Measurements from ENCODE around the gene PTCRA.
"Not testable (repeated sequence)": the region's sequence is repeated elsewhere in the genome, so short reads cannot be mapped to it uniquely, and the experiment has no call there.

PTCRA gene

DNA sequence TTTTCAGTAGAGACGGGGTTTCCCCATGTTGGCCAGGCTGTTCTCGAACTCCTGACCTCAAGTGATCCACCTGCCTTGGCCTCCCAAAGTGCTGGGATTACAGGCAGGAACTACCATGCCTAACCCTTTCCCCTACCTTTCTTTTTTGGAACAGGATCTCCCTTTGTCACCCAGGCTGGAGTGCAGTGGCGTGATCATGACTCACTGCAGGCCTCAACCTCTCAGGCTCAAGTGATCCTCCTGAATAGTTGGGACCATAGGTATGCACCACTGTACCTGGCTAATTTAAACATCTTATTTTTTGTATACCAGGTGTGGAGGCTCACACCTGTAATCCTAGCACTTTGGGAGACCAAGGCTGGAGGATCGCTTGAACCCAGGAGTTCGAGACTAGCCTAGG is 25.5 kb downstream of the PTCRA start:
- DNase-seq (ENCODE audit: low read depth, low spot score) = not testable (repeated sequence)

DNA sequence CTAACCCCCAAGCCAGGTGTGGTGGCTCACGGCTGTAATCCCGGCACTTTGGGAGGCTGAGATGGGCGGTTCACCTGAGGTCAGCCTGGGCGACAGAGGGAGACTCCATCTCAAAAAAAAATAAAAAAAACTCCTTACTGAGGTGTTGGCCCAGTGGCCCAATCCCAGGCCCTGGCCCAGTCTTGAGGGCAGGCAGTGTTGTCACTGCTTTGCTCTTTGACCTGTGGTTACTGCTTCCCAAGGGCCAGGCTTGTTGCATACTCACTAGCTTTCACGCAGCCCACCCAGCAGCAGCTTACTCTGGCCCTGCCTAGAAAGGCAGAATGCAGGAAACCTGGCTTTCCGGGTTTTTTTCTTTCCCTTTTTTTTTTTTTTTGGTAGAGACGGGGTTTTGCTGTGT is 26.6 kb downstream of the PTCRA start:
- no peak for DNase-seq (ENCODE audit: low read depth, low spot score)

DNA sequence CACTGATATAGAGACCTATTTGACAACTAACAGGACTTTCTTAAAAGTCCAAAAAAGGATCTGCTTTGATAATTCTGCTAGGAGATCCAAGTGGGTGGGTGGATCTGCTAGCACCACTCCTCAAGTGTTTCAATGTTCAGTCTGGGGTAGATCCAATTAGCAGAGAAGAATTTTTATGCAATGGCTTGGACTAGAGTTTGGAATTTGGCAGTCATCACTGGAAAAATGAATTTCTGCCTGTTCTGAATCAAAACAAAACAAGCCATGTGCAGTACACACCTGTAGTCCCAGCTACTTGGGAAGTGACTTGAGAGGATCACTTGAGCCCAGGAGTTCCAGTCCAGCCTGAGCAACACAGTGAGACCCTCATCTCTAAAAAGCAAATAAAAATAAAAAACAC is 32.1 kb downstream of the PTCRA start:
- no peak for DNase-seq (ENCODE audit: low read depth, low spot score)

DNA sequence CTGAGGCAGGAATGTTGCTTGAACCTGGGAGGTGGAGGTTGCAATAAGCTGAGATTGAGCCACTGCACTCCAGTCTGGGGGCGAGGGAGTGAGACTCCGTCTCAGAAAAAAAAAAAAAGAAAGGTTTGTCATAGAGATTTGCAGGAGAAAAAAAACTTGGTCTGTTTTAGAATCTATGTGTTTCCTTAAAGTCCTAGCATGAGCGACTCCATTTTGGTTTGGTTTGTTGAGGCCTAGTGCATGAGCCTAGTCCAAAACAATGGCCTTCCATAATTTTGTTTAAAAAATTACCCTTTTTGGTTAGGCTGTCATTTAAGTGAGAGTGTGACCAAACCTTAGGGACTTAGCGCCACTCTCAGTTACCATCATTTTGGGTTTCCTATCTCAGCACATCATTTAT is 36.5 kb downstream of the PTCRA start:
- DNase-seq (ENCODE audit: low read depth, low spot score) = no peak

DNA sequence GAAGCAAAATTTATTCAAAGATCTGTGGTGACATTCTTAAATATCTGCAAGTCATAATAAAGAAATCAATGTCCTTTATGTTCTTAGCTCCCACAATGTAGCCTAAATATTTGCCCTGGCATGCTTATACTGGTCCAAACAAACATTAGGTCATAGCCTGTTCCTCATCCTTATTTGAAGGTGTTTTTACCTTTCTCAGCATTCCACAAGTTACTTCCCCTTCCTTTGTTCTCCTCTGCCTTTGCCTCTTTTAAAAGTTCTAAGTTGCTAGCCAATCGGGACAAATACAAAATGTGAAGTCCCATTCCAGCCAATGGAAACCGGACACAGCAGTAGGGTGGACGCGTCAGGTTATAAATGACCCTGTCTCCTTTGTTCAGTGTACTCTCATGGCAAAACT is 38.6 kb downstream of the PTCRA start:
- DNase-seq (ENCODE audit: low read depth, low spot score) = not testable (repeated sequence)

DNA sequence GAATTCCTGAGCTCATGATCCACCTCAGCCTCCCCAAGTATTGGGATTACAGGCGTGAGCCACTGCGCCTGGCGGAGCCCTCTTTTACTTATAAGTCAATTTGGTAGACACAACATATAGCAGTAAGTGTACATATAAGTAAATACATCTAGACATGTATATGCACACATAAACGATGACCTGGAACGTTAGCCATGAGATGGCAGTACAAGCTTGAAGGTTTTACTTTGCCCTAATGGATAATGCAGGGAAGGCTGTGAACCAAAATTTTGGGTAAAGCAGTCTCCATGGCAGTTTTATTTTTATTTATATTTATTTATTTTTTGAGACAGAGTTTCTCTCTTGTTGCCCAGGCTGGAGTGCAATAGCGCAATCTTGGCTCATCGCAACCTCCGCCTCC is 42.3 kb downstream of the PTCRA start:
- DNase-seq (ENCODE audit: low read depth, low spot score) = no peak

DNA sequence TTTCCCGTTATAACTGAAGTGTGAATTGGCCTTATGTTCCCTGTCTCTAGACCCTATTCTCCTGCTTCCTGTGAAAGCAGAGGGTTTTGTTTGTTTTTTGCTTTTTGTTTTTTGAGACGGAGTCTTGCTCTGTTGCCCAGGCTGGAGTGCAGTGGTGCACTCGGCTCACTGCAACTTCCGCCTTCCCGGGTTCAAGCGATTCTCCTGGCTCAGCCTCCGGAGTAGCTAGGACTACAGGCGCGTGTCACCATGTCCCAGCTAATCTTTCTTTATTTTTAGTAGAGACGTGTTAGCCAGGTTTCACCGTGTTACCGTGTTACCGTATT is 44.0 kb downstream of the PTCRA start:
- DNase-seq (ENCODE audit: low read depth, low spot score) = no peak

DNA sequence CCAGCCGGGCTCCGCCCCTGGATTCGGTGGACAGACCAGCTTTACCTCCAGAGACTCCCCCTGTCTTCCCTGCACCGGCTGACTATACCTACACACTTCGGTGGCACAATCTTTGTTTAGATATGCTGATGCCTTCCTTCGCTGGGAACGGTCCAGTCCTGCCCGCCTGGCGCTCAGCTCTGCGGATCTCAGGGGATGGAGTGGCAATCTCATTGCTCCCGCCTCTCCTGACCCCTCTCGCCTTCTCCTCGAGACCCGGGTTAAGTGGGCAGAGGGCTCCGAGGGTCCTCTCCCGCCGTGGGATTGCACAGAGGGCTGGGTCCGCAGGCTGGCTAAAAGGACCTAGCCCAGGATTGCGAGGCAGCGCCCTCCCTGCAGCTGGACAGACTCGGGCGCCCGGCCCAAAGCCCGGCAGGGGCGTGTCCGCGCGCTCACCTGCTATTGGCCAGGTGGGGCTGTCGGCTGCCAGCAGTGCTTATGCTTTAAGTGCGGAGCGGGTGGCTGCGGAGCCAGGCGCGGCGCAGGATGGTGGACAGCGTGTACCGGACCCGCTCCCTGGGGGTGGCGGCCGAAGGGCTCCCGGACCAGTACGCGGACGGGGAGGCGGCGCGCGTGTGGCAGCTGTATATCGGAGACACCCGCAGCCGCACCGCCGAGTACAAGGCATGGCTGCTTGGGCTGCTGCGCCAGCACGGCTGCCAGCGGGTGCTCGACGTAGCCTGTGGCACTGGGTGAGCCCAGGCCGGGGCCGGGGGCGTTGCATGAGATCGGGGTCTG is 44.6 kb downstream of the PTCRA start, which contains the start of gene GNMT:
TSS of gene GNMT (plus strand) at position 512 of the 777 bp plus-strand sequence. CDS start at position 526, 14 bp downstream.
- DNase-seq (ENCODE audit: low read depth, low spot score) = peak; percentile 73

DNA sequence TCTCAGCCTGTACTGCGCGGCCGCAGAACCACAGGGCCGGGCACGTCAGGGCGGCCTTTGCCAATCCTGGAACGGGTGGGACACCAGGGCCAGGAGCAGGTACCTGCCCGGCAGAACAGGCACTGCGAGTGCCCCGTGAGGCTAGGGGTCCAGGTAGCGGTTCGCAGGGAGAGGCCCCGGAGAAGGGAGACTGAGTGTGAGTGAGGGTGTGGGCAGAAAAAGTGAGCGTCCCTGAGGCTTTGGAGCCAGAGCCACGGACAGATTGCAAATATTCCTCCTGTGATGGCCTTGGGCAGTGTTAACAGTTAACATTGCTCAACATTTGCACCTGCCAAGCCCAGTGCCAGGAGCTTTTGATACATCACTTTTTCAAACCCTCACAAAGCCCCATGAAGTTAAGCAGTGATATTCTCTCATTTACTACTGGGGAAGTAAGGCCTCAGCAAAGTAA is 45.2 kb downstream of the PTCRA start:
- no peak for DNase-seq (ENCODE audit: low read depth, low spot score)

DNA sequence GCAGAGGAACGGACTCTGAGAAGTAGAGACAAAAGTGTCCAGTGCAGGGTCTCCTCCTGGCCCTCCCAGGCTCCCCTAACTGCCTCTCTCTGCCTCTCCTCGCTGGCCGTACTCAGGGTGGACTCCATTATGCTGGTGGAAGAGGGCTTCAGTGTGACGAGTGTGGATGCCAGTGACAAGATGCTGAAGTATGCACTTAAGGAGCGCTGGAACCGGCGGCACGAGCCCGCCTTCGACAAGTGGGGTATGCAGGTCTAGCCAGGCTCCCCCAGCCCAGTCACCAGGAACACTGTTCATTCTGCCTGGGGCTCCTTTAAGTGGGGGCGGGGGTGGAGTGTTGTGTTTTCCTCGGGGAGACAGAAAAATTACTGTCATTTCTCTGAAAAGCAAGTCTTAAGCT is 46.2 kb downstream of the PTCRA start:
- no peak for DNase-seq (ENCODE audit: low read depth, low spot score)

DNA sequence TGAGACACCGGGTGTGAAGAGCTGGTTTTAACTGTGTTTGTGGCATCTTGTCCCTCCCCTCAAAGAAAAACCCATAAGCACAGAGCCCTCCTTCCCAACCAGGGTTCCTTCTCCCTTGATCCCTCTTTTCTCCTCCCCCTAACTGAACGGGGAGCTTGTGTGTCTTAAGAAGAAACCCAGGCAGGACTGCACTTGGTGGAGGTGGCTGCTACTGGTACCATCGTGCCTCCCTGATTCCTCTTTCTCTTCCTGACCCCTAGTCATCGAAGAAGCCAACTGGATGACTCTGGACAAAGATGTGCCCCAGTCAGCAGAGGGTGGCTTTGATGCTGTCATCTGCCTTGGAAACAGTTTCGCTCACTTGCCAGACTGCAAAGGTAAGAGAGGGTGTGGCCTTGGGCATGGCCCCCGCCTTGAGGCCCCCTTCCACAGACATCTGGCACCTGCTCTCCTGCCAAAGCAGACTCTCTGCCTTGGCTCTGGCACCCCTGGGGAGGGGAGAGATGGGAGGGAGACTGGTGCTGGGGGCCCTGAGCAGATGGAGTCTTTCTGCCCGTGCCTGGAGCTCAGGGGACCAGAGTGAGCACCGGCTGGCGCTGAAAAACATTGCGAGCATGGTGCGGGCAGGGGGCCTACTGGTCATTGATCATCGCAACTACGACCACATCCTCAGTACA is 46.8 kb downstream of the PTCRA start:
- DNase-seq (ENCODE audit: low read depth, low spot score) = no peak

DNA sequence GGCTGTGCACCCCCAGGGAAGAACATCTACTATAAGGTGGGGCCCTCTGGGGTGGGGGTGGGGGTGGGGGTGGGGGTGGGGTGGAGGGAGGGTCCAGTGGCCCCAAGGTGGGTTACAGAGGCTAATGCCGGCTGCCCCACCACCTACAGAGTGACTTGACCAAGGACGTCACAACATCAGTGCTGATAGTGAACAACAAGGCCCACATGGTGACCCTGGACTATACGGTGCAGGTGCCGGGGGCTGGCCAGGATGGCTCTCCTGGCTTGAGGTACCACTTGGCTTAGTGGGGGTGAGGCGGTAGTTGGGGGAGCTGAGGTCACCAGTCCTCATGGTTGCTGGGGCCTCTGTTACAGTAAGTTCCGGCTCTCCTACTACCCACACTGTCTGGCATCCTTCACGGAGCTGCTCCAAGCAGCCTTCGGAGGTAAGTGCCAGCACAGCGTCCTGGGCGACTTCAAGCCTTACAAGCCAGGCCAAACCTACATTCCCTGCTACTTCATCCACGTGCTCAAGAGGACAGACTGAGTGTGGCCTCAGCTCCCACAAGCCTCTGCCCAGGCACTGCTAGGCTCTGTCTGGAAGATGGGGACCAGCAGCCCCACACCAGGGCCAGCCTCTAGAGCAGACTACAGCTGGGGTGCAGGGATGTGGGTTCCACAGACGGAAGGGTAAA is 47.5 kb downstream of the PTCRA start:
- no peak for DNase-seq (ENCODE audit: low read depth, low spot score)

DNA sequence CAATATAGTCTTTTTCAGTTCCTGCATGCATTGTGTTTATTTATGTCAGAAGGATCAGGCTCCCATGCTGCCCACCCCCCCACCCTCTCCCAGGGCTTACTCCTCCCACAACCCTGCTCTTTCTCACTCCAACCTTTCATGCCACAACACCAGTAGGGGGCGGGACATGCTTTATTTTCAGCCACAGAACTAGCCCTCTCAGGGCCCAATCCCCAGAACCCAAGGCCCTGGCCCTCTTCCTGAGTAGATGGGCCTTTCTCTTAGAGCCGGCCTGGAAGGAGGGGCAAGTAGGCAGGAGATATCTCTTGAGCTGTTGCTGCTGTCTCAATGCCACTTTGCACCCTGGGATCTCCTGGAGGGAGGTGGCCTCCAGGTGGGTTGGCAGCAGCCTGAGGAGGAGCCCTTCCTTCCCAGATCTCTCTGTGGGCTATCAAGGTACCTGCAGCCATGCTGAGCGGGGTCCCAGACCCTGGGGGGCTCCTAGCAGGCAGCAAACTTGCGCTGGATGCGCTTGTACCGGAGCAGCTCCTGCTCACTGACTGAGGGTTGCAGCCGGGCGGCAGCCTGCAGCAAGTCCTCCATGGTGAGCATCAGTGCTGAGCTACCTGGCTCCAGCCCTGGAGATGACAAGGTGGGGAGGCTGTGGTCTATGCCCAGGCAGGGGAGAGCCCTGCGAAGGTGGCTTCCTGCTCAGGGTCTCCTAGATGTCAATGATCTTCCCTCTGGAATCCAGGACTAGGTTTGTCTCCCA is 48.2 kb downstream of the PTCRA start:
- peak; percentile 57 for DNase-seq (ENCODE audit: low read depth, low spot score)

DNA sequence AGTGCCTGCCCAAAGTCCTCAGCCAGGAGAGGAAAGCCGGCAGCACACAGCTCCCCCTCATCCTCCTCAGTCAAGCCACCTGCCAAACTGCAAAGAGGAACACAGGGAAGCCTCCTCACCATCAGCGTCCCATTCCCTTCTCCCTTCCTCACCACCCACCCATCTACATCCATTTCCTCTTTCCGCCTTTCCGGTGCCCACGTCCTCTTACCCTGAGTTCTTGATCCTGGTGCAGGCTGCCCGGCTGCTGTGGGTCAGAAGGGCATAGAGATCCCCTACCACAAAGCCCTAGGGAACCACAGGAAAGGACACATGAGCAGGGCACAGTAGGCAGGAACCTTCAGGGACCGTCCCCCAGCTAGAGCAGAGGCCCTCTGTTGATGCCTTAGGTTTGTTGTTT is 50.7 kb downstream of the PTCRA start:
- no peak for DNase-seq (ENCODE audit: low read depth, low spot score)

DNA sequence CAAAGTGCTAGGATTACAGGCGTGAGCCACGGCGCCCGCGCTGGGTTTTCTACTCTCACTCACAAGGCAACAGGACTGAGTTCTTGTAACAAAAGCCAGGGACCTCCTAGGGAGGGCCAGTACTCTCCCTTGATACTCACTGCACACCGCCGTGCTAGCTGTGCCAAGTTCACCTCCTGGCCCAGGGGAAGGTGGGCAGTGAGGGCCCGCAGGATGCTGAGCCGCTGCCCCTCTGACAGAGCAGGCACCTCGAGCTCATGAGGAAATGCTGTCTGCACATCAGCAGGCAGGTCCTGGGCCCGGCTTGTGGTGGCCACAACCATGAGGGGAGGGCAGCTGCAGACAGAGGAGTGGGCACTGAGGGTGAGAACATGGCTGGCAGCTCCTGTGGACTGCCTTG is 51.4 kb downstream of the PTCRA start:
- DNase-seq (ENCODE audit: low read depth, low spot score) = no peak

DNA sequence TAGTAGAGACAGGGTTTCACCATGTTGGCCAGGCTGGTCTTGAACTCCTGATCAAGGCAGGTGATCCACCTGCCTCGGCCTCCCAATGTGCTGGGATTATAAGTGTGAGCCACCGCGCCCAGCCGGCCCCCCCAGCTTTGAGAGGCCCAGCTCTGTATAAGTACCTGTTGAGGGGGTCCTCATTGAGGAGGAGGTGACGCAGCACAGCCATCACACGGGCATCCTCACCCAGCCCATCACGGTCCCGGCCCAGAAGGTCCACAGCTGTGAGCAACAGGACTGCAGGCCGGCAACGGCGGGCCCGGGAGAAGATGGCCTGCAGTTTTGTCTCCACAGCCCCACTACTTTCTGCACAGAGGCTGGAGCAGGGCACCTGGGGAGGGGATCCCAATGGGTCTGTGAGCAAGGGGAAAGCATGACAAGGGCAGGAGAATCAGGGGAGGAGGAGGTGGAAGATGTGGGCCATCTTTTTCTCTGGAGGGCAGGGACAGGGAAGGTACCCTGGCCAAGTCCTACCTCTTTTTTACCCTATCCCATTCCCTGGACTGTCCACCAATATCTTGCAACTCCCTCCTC is 52.4 kb downstream of the PTCRA start:
- no peak for DNase-seq (ENCODE audit: low read depth, low spot score)

DNA sequence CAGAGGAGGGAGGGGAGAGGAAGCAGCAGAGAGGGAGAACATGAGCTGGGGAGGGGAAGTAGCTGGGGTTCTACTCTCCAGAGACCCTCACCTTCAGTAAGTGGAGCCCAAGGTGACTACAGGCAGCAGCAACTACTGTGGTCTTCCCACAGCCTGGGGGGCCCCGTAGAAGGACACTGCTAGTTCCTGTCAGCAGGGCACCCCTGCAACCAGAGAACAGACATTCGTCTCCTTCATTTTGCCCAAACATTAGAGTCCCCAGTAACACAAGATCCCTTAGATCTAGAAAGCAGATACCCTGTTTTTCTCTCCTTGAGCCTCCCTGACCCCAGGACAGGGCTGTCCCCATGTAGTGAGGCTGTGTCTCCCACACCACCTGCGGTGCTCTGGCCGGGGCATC is 52.9 kb downstream of the PTCRA start:
- no peak for DNase-seq (ENCODE audit: low read depth, low spot score)

DNA sequence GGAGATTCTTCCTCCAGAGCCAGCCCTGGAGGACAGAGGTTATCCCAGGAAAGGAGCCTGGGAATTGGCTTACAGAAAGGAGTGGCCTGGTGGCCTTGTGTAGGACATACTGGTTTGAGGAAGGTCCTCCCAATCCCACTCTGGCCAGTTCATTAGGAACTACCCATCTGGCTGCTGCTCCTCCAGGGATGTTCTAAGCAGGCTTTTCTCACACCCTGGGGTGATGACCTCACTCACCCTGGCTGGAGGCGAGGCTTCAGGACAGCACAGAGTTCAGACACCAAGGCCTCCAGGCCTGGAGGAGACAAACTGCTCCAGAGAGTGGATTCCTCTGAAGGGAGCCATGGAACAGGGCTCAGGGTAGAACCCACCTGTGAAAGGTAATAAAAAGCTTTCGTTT is 53.6 kb downstream of the PTCRA start:
- DNase-seq (ENCODE audit: low read depth, low spot score) = no peak

DNA sequence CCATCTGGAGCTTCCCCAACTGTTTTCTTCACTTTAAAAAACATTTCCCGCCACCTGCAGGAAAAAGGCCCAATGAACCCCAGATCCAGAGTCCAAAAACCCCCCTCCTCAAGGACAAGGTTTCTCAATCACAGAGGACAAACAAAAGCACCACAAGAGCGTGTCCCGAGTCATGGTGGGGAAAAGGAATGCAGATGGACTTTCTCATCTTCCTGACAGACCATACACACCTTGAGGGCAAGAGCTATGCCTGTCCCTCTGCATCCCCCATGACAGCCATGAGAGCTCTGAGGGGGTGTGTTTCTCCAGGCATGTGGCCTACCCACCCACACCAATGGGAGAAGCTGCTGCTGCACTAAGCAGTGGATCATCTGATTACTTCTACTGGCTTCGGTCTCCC is 54.1 kb downstream of the PTCRA start:
- DNase-seq (ENCODE audit: low read depth, low spot score) = no peak

DNA sequence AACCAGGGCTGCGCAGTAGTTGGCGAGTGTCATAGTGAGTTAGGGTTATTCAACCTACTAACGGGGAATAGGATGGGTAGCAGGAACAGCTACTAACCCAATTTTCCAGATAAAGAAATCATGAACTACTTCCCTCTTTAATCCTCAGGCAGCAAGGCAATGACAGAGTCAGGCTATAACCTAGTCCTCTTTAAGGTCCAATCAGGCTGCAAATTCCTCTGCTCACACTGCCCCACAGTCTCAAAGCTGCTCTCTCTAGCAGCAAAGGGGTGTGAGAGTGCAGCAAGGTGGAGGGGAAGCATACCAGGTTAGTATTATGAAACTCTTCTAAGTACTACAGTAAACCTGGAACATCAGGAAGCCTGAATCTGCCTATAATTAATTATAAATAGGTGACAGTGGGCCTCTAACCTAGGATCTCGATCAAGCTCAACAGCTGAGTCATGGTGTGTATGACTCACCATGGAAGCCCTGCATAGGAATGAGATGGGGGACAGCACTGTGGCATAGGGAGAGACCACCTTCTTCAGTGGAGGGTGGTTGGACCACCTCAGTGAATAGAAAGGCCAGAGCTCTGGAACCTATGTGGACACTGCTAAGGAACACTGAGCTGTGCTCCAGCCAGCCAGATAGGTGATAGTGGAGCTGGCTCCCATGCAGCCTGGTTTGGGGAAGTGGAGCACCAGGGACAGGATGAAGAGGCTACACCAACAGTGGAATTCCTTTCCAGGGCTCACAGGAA is 55.2 kb downstream of the PTCRA start:
- peak; percentile 42 for DNase-seq (ENCODE audit: low read depth, low spot score)

DNA sequence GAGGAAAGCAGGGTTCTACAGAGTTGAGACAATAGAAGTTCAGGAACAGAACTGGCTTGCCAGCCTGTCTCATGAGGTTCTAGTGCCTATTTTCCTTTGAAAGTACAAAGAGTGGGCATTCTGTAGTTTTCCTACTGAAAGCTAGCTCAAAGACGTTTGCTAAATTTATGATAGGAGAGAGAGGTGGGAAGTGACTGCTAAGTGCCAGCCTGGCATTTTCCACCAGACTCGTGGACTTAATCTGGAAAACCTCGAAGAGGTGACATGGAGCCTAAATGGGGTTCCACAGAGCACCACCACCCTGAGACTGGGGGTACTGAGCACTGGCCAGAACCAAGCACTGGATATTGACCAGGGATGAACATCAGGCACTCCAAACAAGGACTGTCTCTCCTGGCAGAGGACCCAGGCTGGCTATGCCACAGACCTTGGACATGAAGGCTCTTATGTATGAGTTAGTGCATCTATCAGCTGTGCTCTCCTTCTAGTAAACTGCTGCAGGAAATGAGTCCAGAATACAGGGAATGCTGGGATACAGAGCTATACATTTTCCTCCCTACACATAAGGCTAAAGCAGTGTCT is 56.0 kb downstream of the PTCRA start:
- DNase-seq (ENCODE audit: low read depth, low spot score) = no peak

All from astrocyte of the hippocampus (primary cell).